Type B pancreatic cell (in vitro differentiated cells): ENCODE data around the gene SBF1. TPM values are rescaled to one million over a fixed set of nuclear protein-coding genes. Genes with fewer than 3 reads are reported as not detected.
"Not testable (repeated sequence)": the region's sequence is repeated elsewhere in the genome, so short reads cannot be mapped to it uniquely, and the experiment has no call there.

ENCODE experiments used
- DNase-seq: peaks from one replicate; pipeline ENCODE4 v3.0.0; 2021; ENCODE audit warnings: mixed read lengths; ENCODE audit not compliant: unreplicated experiment; ENCODE audit errors: extremely low spot score
- H3K27ac Mint-ChIP-seq: 2 replicates; pipeline ENCODE4 v1.8.0; 2021; ENCODE audit warnings: mild to moderate bottlenecking, mixed read lengths
- H3K27me3 Mint-ChIP-seq: 2 replicates; pipeline ENCODE4 v1.8.0; 2021; ENCODE audit warnings: mixed read lengths
- H3K36me3 Mint-ChIP-seq: 2 replicates; pipeline ENCODE4 v1.8.0; 2021; ENCODE audit warnings: mixed read lengths
- H3K4me1 Mint-ChIP-seq: one replicate; pipeline ENCODE4 v1.8.0; 2021; ENCODE audit warnings: mixed read lengths; ENCODE audit not compliant: unreplicated experiment
- H3K4me3 Mint-ChIP-seq: 2 replicates; pipeline ENCODE4 v1.8.0; 2021; ENCODE audit warnings: mild to moderate bottlenecking, mixed read lengths
- H3K9me3 Mint-ChIP-seq: 2 replicates; pipeline ENCODE4 v1.8.0; 2021; ENCODE audit warnings: mixed read lengths
- CTCF ChIP-seq: fragments of 200-600 bp; sonication (generic); conservative IDR thresholded peaks from 2 replicates; pipeline ENCODE4 v1.5.0; 2021; ENCODE audit warnings: antibody characterized with exemption, mild to moderate bottlenecking
- total RNA-seq: library from RNA; stranded (reverse); gene quantifications from 2 replicates; pipeline ENCODE4 v1.2.1, GENCODE V29; 2021; ENCODE audit warnings: low replicate concordance

The SBF1 gene
- total RNA-seq, 1 donor from 2014 or later, result 119 TPM

DNA sequence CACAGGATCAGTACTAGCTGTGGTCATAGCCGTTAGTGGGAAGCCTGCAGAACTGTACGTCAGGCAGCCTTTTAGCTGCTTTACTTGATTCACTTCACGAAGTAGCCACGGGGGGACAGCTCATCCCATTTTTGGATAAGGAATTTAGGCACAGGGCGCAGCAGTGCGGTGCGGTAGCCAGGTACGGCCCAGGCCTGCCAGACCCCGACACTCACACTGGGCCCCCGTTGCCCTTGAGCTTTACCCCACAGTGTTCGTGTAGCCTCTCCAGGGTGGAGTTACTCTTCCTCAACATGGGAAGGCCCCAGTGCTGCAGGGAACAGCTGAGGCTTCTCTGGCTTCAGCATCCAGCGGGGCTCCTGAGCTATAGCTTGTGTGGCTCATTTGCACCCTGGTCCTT, 59.4 kb downstream of the SBF1 start:
- H3K27me3 Mint-ChIP-seq, result no peaks in the 10 kb centered on the region
- H3K4me3 Mint-ChIP-seq, result no peak overlapping the region
- no peaks in the 10 kb centered on the region for H3K9me3 Mint-ChIP-seq
- H3K27ac Mint-ChIP-seq, result no peak overlapping the region
- DNase-seq, result no peak
- no peak for TF ChIP-seq CTCF
- no peaks in the 10 kb centered on the region for H3K4me1 Mint-ChIP-seq
- peaks cover 3% of the 10 kb centered on the region for H3K36me3 Mint-ChIP-seq

DNA sequence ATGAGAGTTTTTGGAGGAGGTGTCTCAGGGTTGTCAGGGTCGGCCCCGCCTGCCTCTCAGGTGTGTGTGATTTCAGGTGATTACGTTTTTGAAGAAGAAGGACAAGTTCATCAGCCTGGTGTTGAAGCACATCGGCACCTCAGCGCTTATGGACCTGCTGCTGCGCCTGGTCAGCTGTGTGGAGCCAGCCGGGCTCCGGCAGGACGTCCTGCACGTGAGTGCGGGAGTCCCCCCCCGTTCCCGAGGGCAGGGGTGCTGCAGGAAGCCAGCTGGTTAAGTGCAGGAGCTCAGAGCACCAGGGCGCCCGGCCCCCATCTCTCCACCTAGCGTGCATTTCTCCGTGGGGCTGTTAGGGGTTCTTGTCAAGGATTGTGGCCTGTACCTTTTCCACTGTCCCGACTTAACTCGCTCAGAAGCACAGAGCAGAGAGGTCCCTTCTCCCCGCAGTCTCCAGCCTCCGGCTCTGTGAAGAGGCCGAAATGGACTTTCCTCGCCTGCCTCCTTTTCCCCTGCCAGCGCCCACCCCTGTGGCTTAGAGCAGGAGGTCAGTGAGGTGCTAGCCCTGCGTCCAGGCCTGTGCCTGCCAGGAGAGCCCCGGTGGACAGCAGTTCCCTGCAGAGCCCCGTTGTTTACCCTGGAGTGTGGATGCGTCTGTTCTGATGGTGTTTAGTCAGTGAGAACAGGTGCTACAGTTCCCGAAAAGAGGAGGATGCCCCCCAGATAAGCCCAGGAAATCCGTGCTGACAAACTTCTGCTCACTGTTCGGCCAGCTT, 60.2 kb downstream of the SBF1 start:
- TF ChIP-seq CTCF, result no peak
- Mint-ChIP-seq H3K4me3 (no peak overlapping the region), H3K27me3 (no peaks in the 10 kb centered on the region), H3K4me1 (no peaks in the 10 kb centered on the region), H3K9me3 (no peaks in the 10 kb centered on the region), H3K27ac (no peak overlapping the region), H3K36me3 (peaks cover 3% of the 10 kb centered on the region)
- no peak for DNase-seq

DNA sequence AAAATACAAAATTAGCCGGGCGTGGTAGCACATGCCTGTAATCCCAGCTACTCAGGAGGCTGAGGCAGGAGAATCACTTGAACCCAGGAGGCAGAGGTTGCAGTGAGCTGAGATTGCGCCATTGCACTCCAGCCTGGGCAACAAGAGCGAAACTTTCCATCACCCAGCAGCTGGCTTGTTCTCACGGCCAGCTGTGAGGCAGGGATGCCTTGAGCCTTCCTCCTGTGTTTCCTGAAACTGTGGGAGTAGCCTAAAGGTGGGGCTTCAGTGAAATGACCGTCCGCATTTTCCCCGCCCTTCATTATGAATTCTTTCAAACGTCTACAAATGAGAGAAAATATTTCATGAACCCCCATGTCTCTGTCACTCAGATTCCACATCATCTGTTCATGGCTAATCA, 65.9 kb downstream of the SBF1 start:
- H3K36me3 Mint-ChIP-seq, H3K27ac Mint-ChIP-seq, H3K4me1 Mint-ChIP-seq: not testable (repeated sequence)

GRCh38 chr22:50408311-50408710, 66.5 kb downstream of the SBF1 start:
- H3K36me3 Mint-ChIP-seq, result peaks cover 6% of the 10 kb centered on the region
- no peak for TF ChIP-seq CTCF
- H3K27me3 Mint-ChIP-seq, result no peaks in the 10 kb centered on the region
- peaks cover 5% of the 10 kb centered on the region for H3K4me1 Mint-ChIP-seq
- DNase-seq, result no peak
- no peaks in the 10 kb centered on the region for H3K9me3 Mint-ChIP-seq
- no peak overlapping the region for H3K27ac Mint-ChIP-seq
- H3K4me3 Mint-ChIP-seq, result no peak overlapping the region

More for the DNA sequence above, 65.9 kb downstream of the SBF1 start:
- H3K4me3 Mint-ChIP-seq, DNase-seq, H3K9me3 Mint-ChIP-seq, H3K27me3 Mint-ChIP-seq: not testable (repeated sequence)

GRCh38 chr22:50406416-50407170, 68.2 kb downstream of the SBF1 start:
- Mint-ChIP-seq H3K4me1 (peaks cover 8% of the 10 kb centered on the region), H3K27ac (peak overlapping the region; percentile 56), H3K27me3 (no peaks in the 10 kb centered on the region), H3K36me3 (peaks cover 6% of the 10 kb centered on the region), H3K9me3 (no peaks in the 10 kb centered on the region), H3K4me3 (no peak overlapping the region)
- TF ChIP-seq CTCF, result no peak
- no peak for DNase-seq

DNA sequence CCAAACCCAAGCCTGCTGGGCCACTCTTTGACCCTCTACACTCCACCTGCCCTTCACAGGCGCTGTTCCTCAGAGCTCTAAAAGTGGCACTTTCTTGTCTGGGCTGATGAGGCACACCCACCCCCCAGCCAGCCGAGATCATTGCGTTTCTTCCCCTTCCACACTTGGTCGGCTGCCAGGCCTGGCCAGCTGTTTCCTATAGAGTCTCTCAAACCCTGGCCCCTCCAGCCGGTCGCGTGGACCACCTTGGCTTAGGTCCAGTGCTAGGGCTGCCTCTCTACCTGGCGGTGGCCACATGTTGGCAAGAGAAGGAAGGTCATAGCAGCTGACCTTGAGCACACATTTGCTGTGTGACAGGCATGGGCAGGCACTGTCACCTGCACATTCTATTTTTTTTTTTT, 71.1 kb downstream of the SBF1 start:
- Mint-ChIP-seq H3K4me3 (no peak overlapping the region), H3K9me3 (no peaks in the 10 kb centered on the region), H3K36me3 (peaks cover 14% of the 10 kb centered on the region), H3K4me1 (peaks cover 8% of the 10 kb centered on the region), H3K27ac (no peak overlapping the region), H3K27me3 (no peaks in the 10 kb centered on the region)
- DNase-seq, result no peak
- no peak for TF ChIP-seq CTCF
